HEK293 (cell line): ENCODE measurements around the gene NIT2.

Source experiments
- CTCF ChIA-PET: fragments of 350-600 bp; formaldehyde crosslinking; extraction: SDS; loops from one replicate; lab custom pipeline; 2021; ENCODE audit warnings: antibody characterized with exemption; lab: Yijun Ruan, JAX
- POLR2A ChIA-PET: fragments of 300-600 bp; formaldehyde crosslinking; extraction: SDS; loops from one replicate; lab custom pipeline; 2020; ENCODE audit warnings: antibody characterized with exemption, inconsistent platforms; lab: Yijun Ruan, JAX
- H3K27ac ChIP-seq: fragments of 200-500 bp; sonication (Bioruptor generic); 2 replicates; pipeline ENCODE4 v1.5.1; 2014; ENCODE audit warnings: low read depth, low read length, control low read depth, inconsistent platforms; ENCODE audit errors: extremely low read depth
- H3K36me3 ChIP-seq, 2 experiments: fragments of 200-500 bp in 1 of 2; sonication (Bioruptor generic) in 1 of 2; 1 replicate in 1 of 2; 2 replicates in 1 of 2; pipeline ENCODE4 v1.5.1; 2014 to 2017; ENCODE audit warnings: inconsistent platforms in 2 of 2, low read length in 2 of 2; ENCODE audit not compliant: control insufficient read depth in 2 of 2, insufficient read depth in 1 of 2
- H3K4me1 ChIP-seq: fragments of 200-500 bp; sonication (Bioruptor generic); 2 replicates; pipeline ENCODE4 v1.5.1; 2014; ENCODE audit warnings: mild to moderate bottlenecking, low read length, inconsistent platforms; ENCODE audit not compliant: control insufficient read depth, insufficient read depth
- H3K4me3 ChIP-seq: 2 replicates; pipeline ENCODE4 v1.5.1; 2011; ENCODE audit warnings: low read depth, mild to moderate bottlenecking, control low read depth, low read length, moderate library complexity
- H3K9me3 ChIP-seq: fragments of 200-500 bp; sonication (Bioruptor generic); 2 replicates; pipeline ENCODE4 v1.5.1; 2014; ENCODE audit warnings: low read depth, low read length, inconsistent platforms; ENCODE audit not compliant: control insufficient read depth, insufficient read depth
- KLF7 ChIP-seq: fragments of 450-650 bp; formaldehyde crosslinking; IDR thresholded peaks from 2 replicates; pipeline ENCODE4 v1.5.1; 2016; ENCODE audit warnings: missing biosample characterization, missing genetic modification characterization, borderline replicate concordance
- SALL2 ChIP-seq: fragments of 450-650 bp; formaldehyde crosslinking; IDR thresholded peaks from 2 replicates; pipeline ENCODE4 v1.5.0; 2017; ENCODE audit warnings: missing biosample characterization, mild to moderate bottlenecking, missing genetic modification characterization, borderline replicate concordance
- ZEB2 ChIP-seq: fragments of 450-650 bp; formaldehyde crosslinking; IDR thresholded peaks from 2 replicates; pipeline ENCODE4 v1.5.1; 2016; ENCODE audit warnings: missing biosample characterization, missing genetic modification characterization
- ZFP37 ChIP-seq: fragments of 450-650 bp; formaldehyde crosslinking; IDR thresholded peaks from 2 replicates; pipeline ENCODE4 v1.5.1; 2016; ENCODE audit warnings: missing biosample characterization, missing genetic modification characterization
- ZNF157 ChIP-seq: fragments of 450-650 bp; formaldehyde crosslinking; IDR thresholded peaks from 2 replicates; pipeline ENCODE4 v1.5.1; 2016; ENCODE audit warnings: missing biosample characterization, missing genetic modification characterization
- ZNF24 ChIP-seq: fragments of 450-650 bp; formaldehyde crosslinking; IDR thresholded peaks from 2 replicates; pipeline ENCODE4 v1.5.1; 2016; ENCODE audit warnings: missing biosample characterization, missing genetic modification characterization
- ZNF544 ChIP-seq: fragments of 450-650 bp; formaldehyde crosslinking; IDR thresholded peaks from 2 replicates; pipeline ENCODE4 v1.5.0; 2017; ENCODE audit warnings: missing biosample characterization, missing genetic modification characterization
- TF ChIP-seq, protein P1 (sequence below): fragments of 450-650 bp; formaldehyde crosslinking; IDR thresholded peaks from 2 replicates; pipeline ENCODE4 v1.5.1; 2017; ENCODE audit warnings: missing biosample characterization, missing genetic modification characterization
- TF ChIP-seq, protein P2 (sequence below): fragments of 450-650 bp; formaldehyde crosslinking; IDR thresholded peaks from 2 replicates; pipeline ENCODE4 v1.5.1; 2016; ENCODE audit warnings: missing biosample characterization, missing genetic modification characterization
- TF ChIP-seq, protein P3 (sequence below): fragments of 450-650 bp; formaldehyde crosslinking; IDR thresholded peaks from 2 replicates; pipeline ENCODE4 v1.5.1; 2016; ENCODE audit warnings: missing biosample characterization, missing genetic modification characterization, borderline replicate concordance
- TF ChIP-seq, protein P4 (sequence below): fragments of 450-650 bp; formaldehyde crosslinking; IDR thresholded peaks from 2 replicates; pipeline ENCODE4; 2016; ENCODE audit warnings: missing biosample characterization, missing genetic modification characterization
- TF ChIP-seq, protein P5 (sequence below): fragments of 450-650 bp; formaldehyde crosslinking; IDR thresholded peaks from 2 replicates; pipeline ENCODE4 v1.5.1; 2016; ENCODE audit warnings: missing biosample characterization, missing genetic modification characterization

Gene NIT2

DNA sequence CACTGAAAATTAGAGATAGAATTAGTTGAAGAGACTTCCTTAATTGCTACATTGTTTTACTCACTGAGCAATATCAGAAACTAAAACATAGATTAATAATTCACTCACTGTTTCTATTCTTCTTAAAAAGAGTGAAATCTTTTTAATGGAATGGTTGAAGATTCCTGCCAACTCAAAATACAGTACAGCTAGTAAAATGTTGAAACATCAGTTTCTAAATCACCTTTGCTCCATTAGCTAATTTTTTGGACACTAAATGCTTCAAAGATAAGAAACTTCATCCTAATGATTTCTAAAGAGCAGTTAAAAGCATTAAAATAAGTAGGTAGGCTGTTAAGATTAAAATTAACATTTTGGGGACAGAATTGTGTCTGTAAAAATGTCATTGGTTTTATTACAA is 10.5 kb upstream of the NIT2 start (continued):
- TF ChIP-seq ZNF157 (tag by site-specific recombination) (no peak), ZNF24 (tag by site-specific recombination) (no peak), SALL2 (tag by site-specific recombination) (no peak), ZFP37 (tag by site-specific recombination) (no peak), KLF7 (tag by site-specific recombination) (no peak), ZEB2 (tag by site-specific recombination) (no peak), ZNF544 (tag by site-specific recombination) (no peak)
- TF ChIP-seq, protein P1, sequence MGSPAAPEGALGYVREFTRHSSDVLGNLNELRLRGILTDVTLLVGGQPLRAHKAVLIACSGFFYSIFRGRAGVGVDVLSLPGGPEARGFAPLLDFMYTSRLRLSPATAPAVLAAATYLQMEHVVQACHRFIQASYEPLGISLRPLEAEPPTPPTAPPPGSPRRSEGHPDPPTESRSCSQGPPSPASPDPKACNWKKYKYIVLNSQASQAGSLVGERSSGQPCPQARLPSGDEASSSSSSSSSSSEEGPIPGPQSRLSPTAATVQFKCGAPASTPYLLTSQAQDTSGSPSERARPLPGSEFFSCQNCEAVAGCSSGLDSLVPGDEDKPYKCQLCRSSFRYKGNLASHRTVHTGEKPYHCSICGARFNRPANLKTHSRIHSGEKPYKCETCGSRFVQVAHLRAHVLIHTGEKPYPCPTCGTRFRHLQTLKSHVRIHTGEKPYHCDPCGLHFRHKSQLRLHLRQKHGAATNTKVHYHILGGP (tag by site-specific recombination), result no peak
- TF ChIP-seq, protein P2, sequence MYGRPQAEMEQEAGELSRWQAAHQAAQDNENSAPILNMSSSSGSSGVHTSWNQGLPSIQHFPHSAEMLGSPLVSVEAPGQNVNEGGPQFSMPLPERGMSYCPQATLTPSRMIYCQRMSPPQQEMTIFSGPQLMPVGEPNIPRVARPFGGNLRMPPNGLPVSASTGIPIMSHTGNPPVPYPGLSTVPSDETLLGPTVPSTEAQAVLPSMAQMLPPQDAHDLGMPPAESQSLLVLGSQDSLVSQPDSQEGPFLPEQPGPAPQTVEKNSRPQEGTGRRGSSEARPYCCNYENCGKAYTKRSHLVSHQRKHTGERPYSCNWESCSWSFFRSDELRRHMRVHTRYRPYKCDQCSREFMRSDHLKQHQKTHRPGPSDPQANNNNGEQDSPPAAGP (tag by site-specific recombination), result no peak
- TF ChIP-seq, protein P3, sequence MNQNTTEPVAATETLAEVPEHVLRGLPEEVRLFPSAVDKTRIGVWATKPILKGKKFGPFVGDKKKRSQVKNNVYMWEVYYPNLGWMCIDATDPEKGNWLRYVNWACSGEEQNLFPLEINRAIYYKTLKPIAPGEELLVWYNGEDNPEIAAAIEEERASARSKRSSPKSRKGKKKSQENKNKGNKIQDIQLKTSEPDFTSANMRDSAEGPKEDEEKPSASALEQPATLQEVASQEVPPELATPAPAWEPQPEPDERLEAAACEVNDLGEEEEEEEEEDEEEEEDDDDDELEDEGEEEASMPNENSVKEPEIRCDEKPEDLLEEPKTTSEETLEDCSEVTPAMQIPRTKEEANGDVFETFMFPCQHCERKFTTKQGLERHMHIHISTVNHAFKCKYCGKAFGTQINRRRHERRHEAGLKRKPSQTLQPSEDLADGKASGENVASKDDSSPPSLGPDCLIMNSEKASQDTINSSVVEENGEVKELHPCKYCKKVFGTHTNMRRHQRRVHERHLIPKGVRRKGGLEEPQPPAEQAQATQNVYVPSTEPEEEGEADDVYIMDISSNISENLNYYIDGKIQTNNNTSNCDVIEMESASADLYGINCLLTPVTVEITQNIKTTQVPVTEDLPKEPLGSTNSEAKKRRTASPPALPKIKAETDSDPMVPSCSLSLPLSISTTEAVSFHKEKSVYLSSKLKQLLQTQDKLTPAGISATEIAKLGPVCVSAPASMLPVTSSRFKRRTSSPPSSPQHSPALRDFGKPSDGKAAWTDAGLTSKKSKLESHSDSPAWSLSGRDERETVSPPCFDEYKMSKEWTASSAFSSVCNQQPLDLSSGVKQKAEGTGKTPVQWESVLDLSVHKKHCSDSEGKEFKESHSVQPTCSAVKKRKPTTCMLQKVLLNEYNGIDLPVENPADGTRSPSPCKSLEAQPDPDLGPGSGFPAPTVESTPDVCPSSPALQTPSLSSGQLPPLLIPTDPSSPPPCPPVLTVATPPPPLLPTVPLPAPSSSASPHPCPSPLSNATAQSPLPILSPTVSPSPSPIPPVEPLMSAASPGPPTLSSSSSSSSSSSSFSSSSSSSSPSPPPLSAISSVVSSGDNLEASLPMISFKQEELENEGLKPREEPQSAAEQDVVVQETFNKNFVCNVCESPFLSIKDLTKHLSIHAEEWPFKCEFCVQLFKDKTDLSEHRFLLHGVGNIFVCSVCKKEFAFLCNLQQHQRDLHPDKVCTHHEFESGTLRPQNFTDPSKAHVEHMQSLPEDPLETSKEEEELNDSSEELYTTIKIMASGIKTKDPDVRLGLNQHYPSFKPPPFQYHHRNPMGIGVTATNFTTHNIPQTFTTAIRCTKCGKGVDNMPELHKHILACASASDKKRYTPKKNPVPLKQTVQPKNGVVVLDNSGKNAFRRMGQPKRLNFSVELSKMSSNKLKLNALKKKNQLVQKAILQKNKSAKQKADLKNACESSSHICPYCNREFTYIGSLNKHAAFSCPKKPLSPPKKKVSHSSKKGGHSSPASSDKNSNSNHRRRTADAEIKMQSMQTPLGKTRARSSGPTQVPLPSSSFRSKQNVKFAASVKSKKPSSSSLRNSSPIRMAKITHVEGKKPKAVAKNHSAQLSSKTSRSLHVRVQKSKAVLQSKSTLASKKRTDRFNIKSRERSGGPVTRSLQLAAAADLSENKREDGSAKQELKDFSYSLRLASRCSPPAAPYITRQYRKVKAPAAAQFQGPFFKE (tag by site-specific recombination), result no peak

DNA sequence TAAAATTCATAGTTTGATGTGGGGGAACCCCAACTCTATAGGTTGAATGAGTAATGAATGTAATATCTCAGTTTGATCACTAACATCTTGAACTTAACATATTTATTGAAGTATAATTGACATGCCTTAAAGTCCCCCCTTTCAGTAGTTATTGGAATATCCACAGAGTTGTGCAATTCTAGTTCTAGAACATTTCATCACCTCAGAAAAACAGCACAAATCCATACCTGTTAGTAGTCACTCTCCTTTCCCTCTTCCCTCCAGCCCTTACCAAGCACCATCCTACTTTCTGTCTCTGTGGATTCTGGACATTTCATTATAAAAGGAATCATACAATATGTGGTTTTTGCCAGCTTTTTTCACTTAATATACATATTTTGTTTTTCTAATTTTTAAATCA is 8.7 kb upstream of the NIT2 start:
- CTCF ChIA-PET, result no interaction called here

More for the DNA sequence above, 8.7 kb upstream of the NIT2 start:
- Histone ChIP-seq H3K27ac (no peak overlapping the region), H3K36me3 (peaks cover 0 to 15% of the 10 kb centered on the region in 2 experiments; a peak in 1 of 3 replicates), H3K4me3 (no peak overlapping the region), H3K4me1 (no peaks in the 10 kb centered on the region), H3K9me3 (no peaks in the 10 kb centered on the region)
- POLR2A ChIA-PET, result no interaction called here
- TF ChIP-seq, protein P4, sequence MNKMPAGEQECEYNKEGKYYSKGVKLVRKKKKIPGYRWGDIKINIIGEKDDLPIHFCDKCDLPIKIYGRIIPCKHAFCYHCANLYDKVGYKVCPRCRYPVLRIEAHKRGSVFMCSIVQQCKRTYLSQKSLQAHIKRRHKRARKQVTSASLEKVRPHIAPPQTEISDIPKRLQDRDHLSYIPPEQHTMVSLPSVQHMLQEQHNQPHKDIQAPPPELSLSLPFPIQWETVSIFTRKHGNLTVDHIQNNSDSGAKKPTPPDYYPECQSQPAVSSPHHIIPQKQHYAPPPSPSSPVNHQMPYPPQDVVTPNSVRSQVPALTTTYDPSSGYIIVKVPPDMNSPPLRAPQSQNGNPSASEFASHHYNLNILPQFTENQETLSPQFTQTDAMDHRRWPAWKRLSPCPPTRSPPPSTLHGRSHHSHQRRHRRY (tag by site-specific recombination), result no peak
- TF ChIP-seq, protein P5, sequence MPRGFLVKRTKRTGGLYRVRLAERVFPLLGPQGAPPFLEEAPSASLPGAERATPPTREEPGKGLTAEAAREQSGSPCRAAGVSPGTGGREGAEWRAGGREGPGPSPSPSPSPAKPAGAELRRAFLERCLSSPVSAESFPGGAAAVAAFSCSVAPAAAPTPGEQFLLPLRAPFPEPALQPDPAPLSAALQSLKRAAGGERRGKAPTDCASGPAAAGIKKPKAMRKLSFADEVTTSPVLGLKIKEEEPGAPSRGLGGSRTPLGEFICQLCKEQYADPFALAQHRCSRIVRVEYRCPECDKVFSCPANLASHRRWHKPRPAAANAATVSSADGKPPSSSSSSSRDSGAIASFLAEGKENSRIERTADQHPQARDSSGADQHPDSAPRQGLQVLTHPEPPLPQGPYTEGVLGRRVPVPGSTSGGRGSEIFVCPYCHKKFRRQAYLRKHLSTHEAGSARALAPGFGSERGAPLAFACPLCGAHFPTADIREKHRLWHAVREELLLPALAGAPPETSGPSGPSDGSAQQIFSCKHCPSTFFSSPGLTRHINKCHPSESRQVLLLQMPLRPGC (tag by site-specific recombination), result no peak
